K562 (cell line): ENCODE measurements around the gene FAM193A.

Source experiments
- ARHGAP35 ChIP-seq: fragments of 450-650 bp; IDR thresholded peaks from 2 replicates; pipeline ENCODE4 v1.6.1; 2018; ENCODE audit not compliant: partially characterized antibody
- ATF4 ChIP-seq: fragments of 450-650 bp; formaldehyde crosslinking; IDR thresholded peaks from 2 replicates; pipeline ENCODE4 v1.4.0; 2022; ENCODE audit warnings: mild to moderate bottlenecking, moderate library complexity
- DNMT1 ChIP-seq: fragments of 450-650 bp; IDR thresholded peaks from 2 replicates; pipeline ENCODE4 v1.6.1; 2016; ENCODE audit warnings: antibody characterized with exemption, mild to moderate bottlenecking
- ESRRA ChIP-seq: fragments of 450-650 bp; IDR thresholded peaks from 2 replicates; pipeline ENCODE4 v1.6.1; 2014; ENCODE audit warnings: low read depth, mild to moderate bottlenecking, moderate library complexity, borderline replicate concordance
- HCFC1 ChIP-seq: IDR thresholded peaks from 2 replicates; pipeline ENCODE4 v1.6.1; 2012; ENCODE audit warnings: low read depth, low read length, improper control_type of control experiment
- MYC ChIP-seq, 2 experiments: fragments of 250-450 bp in 1 of 2; sonication (Bioruptor Pico) in 1 of 2; IDR thresholded peaks; 2 replicates each; pipeline versions ENCODE4 v1.5.1 to v1.6.1; 2012 to 2021; ENCODE audit warnings: low read depth in 2 of 2, borderline replicate concordance in 1 of 2, improper control_type of control experiment in 1 of 2, low read length in 1 of 2, mild to moderate bottlenecking in 1 of 2, moderate library complexity in 1 of 2
- OTX1 ChIP-seq: fragments of 450-650 bp; formaldehyde crosslinking; IDR thresholded peaks from 2 replicates; pipeline ENCODE4 v1.4.0; 2022; ENCODE audit warnings: mild to moderate bottlenecking
- REST ChIP-seq, 2 experiments: fragments of 450-650 bp; formaldehyde crosslinking in 1 of 2; IDR thresholded peaks; 2 replicates each; pipeline versions ENCODE4 v1.4.0 to v1.6.1; 2014 to 2020; ENCODE audit warnings: mild to moderate bottlenecking in 2 of 2, borderline replicate concordance in 1 of 2, low read depth in 1 of 2
- SIX5 ChIP-seq, 2 experiments: IDR thresholded peaks; 2 replicates each; pipeline ENCODE4 v1.6.1; 2011; ENCODE audit warnings: low read length in 2 of 2, borderline replicate concordance in 1 of 2, low read depth in 1 of 2, mild to moderate bottlenecking in 1 of 2, moderate library complexity in 1 of 2; ENCODE audit not compliant: insufficient read depth in 1 of 2
- SMARCE1 ChIP-seq: fragments of 450-650 bp; IDR thresholded peaks from 2 replicates; pipeline ENCODE4 v1.7.1; 2016; ENCODE audit warnings: mild to moderate bottlenecking
- TARDBP ChIP-seq: fragments of 450-650 bp; IDR thresholded peaks from 2 replicates; pipeline ENCODE4 v1.6.1; 2016
- ZNF212 ChIP-seq: fragments of 450-650 bp; formaldehyde crosslinking; IDR thresholded peaks from 2 replicates; pipeline ENCODE4 v1.4.0; 2020; ENCODE audit warnings: mild to moderate bottlenecking
- ZNF780A ChIP-seq: fragments of 250-450 bp; sonication (Bioruptor Pico); IDR thresholded peaks from 2 replicates; pipeline ENCODE4 v1.5.0; 2021; ENCODE audit warnings: mild to moderate bottlenecking
- TF ChIP-seq, protein P1 (sequence below): fragments of 250-450 bp; sonication (Bioruptor Pico); IDR thresholded peaks from 2 replicates; pipeline ENCODE4 v1.8.0; 2021; ENCODE audit warnings: mild to moderate bottlenecking, moderate library complexity

- TF ChIP-seq DNMT1: no peak
- TF ChIP-seq REST (IDR thresholded peaks at IDR 0.05; ENCODE audit: borderline replicate concordance): no peak
- no peak for TF ChIP-seq REST (CRISPR knock-in tag; IDR thresholded peaks at IDR 0.05; ENCODE audit: low read depth)
- TF ChIP-seq MYC (IDR thresholded peaks at IDR 0.05; ENCODE audit: low read depth, low read length): no peak
- TF ChIP-seq MYC (CRISPR knock-in tag; IDR thresholded peaks at IDR 0.05; ENCODE audit: borderline replicate concordance, low read depth): no peak
- TF ChIP-seq HCFC1: no peak
- TF ChIP-seq OTX1 (CRISPR knock-in tag): no peak
- no peak for TF ChIP-seq ESRRA
- TF ChIP-seq ZNF212 (CRISPR knock-in tag): no peak
- TF ChIP-seq ZNF780A: no peak
- no peak for TF ChIP-seq ATF4 (CRISPR knock-in tag)
- TF ChIP-seq, protein P1, sequence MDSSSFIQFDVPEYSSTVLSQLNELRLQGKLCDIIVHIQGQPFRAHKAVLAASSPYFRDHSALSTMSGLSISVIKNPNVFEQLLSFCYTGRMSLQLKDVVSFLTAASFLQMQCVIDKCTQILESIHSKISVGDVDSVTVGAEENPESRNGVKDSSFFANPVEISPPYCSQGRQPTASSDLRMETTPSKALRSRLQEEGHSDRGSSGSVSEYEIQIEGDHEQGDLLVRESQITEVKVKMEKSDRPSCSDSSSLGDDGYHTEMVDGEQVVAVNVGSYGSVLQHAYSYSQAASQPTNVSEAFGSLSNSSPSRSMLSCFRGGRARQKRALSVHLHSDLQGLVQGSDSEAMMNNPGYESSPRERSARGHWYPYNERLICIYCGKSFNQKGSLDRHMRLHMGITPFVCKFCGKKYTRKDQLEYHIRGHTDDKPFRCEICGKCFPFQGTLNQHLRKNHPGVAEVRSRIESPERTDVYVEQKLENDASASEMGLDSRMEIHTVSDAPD (CRISPR knock-in tag): no peak
- no peak for TF ChIP-seq SIX5 (IDR thresholded peaks at IDR 0.05; ENCODE audit: borderline replicate concordance in 1 of 2, insufficient read depth in 1 of 2, low read depth in 1 of 2, low read length in 2 of 2)
- no peak for TF ChIP-seq SMARCE1
- TF ChIP-seq TARDBP: no peak
- TF ChIP-seq ARHGAP35: no peak
These were observed 113.8 kb downstream of the FAM193A start for GRCh38 chr4:2650276-2650675.
